CD14-positive monocyte (primary cell): Measurements from ENCODE around the gene AGFG1. TPM values are rescaled to one million over a fixed set of nuclear protein-coding genes. Genes with fewer than 3 reads are reported as not detected.

Experiments
- DNase-seq, 3 donors: peaks; one replicate each; pipeline ENCODE4 v3.0.0-alpha.2; 2011 to 2022
- H2AFZ ChIP-seq: 2 replicates; pipeline ENCODE4 v1.6.0; 2012; ENCODE audit warnings: mild to moderate bottlenecking, low read depth, low read length, inconsistent platforms; ENCODE audit not compliant: insufficient read depth, poor library complexity, severe bottlenecking
- H3K27ac ChIP-seq, 2 donors: 1 replicate in 1 of 2; 2 replicates in 1 of 2; pipeline ENCODE4 v1.5.1; 2012 to 2013; ENCODE audit warnings: low read length in 2 of 2, control low read depth in 1 of 2, inconsistent platforms in 1 of 2, low read depth in 1 of 2, mild to moderate bottlenecking in 1 of 2
- H3K27me3 ChIP-seq, 2 donors: one replicate each; pipeline versions ENCODE4 v1.6.0 to v1.6.1; 2011 to 2013; ENCODE audit warnings: low read length in 2 of 2; ENCODE audit not compliant: control insufficient read depth in 2 of 2, insufficient read depth in 2 of 2
- H3K36me3 ChIP-seq, 2 donors: replicated peaks in 1 of 2; 1 replicate in 1 of 2; 2 replicates in 1 of 2; pipeline versions ENCODE4 v1.5.1 to v1.6.1; 2012 to 2013; ENCODE audit warnings: low read length in 2 of 2, control low read depth in 1 of 2, inconsistent platforms in 1 of 2, mild to moderate bottlenecking in 1 of 2; ENCODE audit not compliant: insufficient read depth in 2 of 2, control insufficient read depth in 1 of 2
- H3K4me1 ChIP-seq, 2 donors: 1 replicate in 1 of 2; 2 replicates in 1 of 2; pipeline versions ENCODE4 v1.5.1 to v1.6.1; 2012 to 2013; ENCODE audit warnings: low read length in 2 of 2, control low read depth in 1 of 2, inconsistent platforms in 1 of 2, mild to moderate bottlenecking in 1 of 2, moderate library complexity in 1 of 2; ENCODE audit not compliant: insufficient read depth in 2 of 2, control insufficient read depth in 1 of 2
- H3K4me2 ChIP-seq: replicated peaks from 2 replicates; pipeline ENCODE3; 2012; ENCODE audit warnings: low read length, moderate library complexity, mild to moderate bottlenecking; ENCODE audit not compliant: poor library complexity, severe bottlenecking; ENCODE audit errors: extremely low read depth
- H3K4me3 ChIP-seq, 3 experiments: fragments of 200-600 bp in 1 of 3; sonication (generic) in 1 of 3; replicated peaks in 1 of 3; 1 replicate in 2 of 3; 2 replicates in 1 of 3; pipeline ENCODE4 v1.5.1; 2011 to 2013; ENCODE audit warnings: low read length in 3 of 3, mild to moderate bottlenecking in 3 of 3, control low read depth in 2 of 3, low read depth in 2 of 3, inconsistent platforms in 1 of 3, moderate library complexity in 1 of 3
- H3K79me2 ChIP-seq: 2 replicates; pipeline ENCODE4 v1.6.0; 2012; ENCODE audit warnings: mild to moderate bottlenecking, control low read depth, inconsistent platforms, low read length, moderate library complexity; ENCODE audit not compliant: insufficient read depth
- H3K9ac ChIP-seq: 2 replicates; pipeline ENCODE4 v1.6.0; 2017; ENCODE audit warnings: low read length, mild to moderate bottlenecking; ENCODE audit not compliant: insufficient read depth, poor library complexity, severe bottlenecking
- H3K9me3 ChIP-seq, 2 donors: replicated peaks in 1 of 2; 1 replicate in 1 of 2; 2 replicates in 1 of 2; pipeline versions ENCODE4 v1.5.1 to v1.6.1; 2012 to 2013; ENCODE audit warnings: low read length in 2 of 2, control low read depth in 1 of 2; ENCODE audit not compliant: control insufficient read depth in 1 of 2, insufficient read depth in 1 of 2
- H4K20me1 ChIP-seq: 2 replicates; pipeline ENCODE4 v1.6.0; 2012; ENCODE audit warnings: mild to moderate bottlenecking, low read length, control low read depth, moderate library complexity; ENCODE audit not compliant: insufficient read depth
- H3K27ac Mint-ChIP-seq, 7 donors: one replicate each; pipeline ENCODE4 v1.8.0; 2020; ENCODE audit warnings: mild to moderate bottlenecking in 7 of 7, mixed read lengths in 7 of 7, moderate library complexity in 6 of 7, inconsistent platforms in 2 of 7
- H3K27me3 Mint-ChIP-seq, 3 donors: one replicate each; pipeline ENCODE4 v1.8.0; 2021 to 2022; ENCODE audit warnings: low read depth in 3 of 3, mild to moderate bottlenecking in 3 of 3, mixed read lengths in 3 of 3, moderate library complexity in 3 of 3, inconsistent platforms in 1 of 3
- H3K36me3 Mint-ChIP-seq, 2 donors: one replicate each; pipeline ENCODE4 v1.8.0; 2020; ENCODE audit warnings: mixed read lengths in 2 of 2, inconsistent platforms in 1 of 2, mild to moderate bottlenecking in 1 of 2
- H3K4me1 Mint-ChIP-seq: one replicate; pipeline ENCODE4 v1.8.0; 2020; ENCODE audit warnings: mild to moderate bottlenecking, mixed read lengths
- H3K4me3 Mint-ChIP-seq, 2 donors: one replicate each; pipeline ENCODE4 v1.8.0; 2020; ENCODE audit warnings: mild to moderate bottlenecking in 2 of 2, mixed read lengths in 2 of 2, moderate library complexity in 1 of 2
- H3K9me3 Mint-ChIP-seq, 7 donors: one replicate each; pipeline ENCODE4 v1.8.0; 2020 to 2022; ENCODE audit warnings: mixed read lengths in 7 of 7, mild to moderate bottlenecking in 6 of 7, moderate library complexity in 6 of 7, inconsistent platforms in 2 of 7
- WGBS: methylation state at CpG from one replicate; pipeline ENCODE4 v1.1.5; 2013; ENCODE audit warnings: missing lambda C conversion rate; ENCODE audit not compliant: insufficient coverage; 5-methylcytosine and 5-hydroxymethylcytosine counted together
- intact Hi-C, 2 donors: fragments of 100-400 bp; cut with micrococcal nuclease; formaldehyde crosslinking; loops; one replicate each; pipeline versions ENCODE4 v1.15.0 to v1.15.1; 2023
- polyA plus RNA-seq, 3 donors: library from polyadenylated mRNA; depleted of rRNA in 1 of 3; unstranded in 2 of 3; stranded (reverse) in 1 of 3; fragments of 300-500 nt in 2 of 3; fragments of >200 nt in 1 of 3; fragmentation: Illumina TruSeq in 2 of 3; gene quantifications; 1 replicate in 2 of 3; 2 replicates in 1 of 3; pipeline ENCODE4 v1.2.3, GENCODE V29; 2012 to 2021
- TF ChIP-seq, protein P1 (sequence below): fragments of 200-600 bp; IDR thresholded peaks from one replicate; pipeline ENCODE4 v1.8.0; 2022; ENCODE audit warnings: antibody characterized with exemption, mild to moderate bottlenecking

AGFG1 gene
- polyA plus RNA-seq, 3 donors: 17.3 to 76.1 (median 56.9) TPM

DNA sequence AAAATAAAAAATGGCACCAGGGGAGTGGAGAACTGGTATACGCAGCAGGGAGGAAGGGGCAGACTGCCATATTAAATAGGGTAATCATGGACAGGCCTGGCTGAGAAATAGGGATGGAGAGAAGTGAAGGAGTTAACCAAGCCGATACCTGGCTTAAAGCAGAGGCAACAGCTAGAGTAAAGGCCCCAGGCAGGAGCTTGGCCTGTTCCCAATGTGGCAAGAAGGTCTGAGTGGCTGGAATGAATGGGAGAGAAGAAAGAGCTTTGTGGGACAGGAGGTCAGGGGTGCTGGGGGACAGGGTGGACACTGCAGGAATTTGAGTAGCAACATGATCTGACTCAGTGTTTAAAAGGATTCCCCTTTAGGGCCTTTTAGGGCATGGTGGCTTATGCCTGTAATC, 15.9 kb upstream of the AGFG1 start:
- H3K27me3 ChIP-seq: no peaks in the 10 kb centered on the region
- no peaks in the 10 kb centered on the region for H3K9me3 ChIP-seq
- TF ChIP-seq, protein P1, sequence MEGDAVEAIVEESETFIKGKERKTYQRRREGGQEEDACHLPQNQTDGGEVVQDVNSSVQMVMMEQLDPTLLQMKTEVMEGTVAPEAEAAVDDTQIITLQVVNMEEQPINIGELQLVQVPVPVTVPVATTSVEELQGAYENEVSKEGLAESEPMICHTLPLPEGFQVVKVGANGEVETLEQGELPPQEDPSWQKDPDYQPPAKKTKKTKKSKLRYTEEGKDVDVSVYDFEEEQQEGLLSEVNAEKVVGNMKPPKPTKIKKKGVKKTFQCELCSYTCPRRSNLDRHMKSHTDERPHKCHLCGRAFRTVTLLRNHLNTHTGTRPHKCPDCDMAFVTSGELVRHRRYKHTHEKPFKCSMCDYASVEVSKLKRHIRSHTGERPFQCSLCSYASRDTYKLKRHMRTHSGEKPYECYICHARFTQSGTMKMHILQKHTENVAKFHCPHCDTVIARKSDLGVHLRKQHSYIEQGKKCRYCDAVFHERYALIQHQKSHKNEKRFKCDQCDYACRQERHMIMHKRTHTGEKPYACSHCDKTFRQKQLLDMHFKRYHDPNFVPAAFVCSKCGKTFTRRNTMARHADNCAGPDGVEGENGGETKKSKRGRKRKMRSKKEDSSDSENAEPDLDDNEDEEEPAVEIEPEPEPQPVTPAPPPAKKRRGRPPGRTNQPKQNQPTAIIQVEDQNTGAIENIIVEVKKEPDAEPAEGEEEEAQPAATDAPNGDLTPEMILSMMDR: no peak
- no peak overlapping the region for H3K4me2 ChIP-seq
- H3K79me2 ChIP-seq: no peaks in the 10 kb centered on the region
- intact Hi-C loops: no loop called here
- peak overlapping the region in 4 of 7 donors; percentile 1 to 78 (median 23) for H3K27ac Mint-ChIP-seq
- H3K4me3 ChIP-seq: no peak overlapping the region
- H3K4me3 Mint-ChIP-seq: no peak overlapping the region
- H3K27ac ChIP-seq: no peak overlapping the region
- no peaks in the 10 kb centered on the region for H4K20me1 ChIP-seq
- no peaks in the 10 kb centered on the region for H3K9me3 Mint-ChIP-seq
- peaks cover 35 to 78% of the 10 kb centered on the region in 2 donors for H3K4me1 ChIP-seq
- WGBS: 100% methylated on average over 2 of the region's 2 CpGs
- no peaks in the 10 kb centered on the region for H3K36me3 Mint-ChIP-seq
- H3K9ac ChIP-seq: no peak overlapping the region
- DNase-seq: no peak
- H2AFZ ChIP-seq: no peak overlapping the region
- H3K27me3 Mint-ChIP-seq: peaks cover 0 to 2% (median 2%) of the 10 kb centered on the region in 3 donors
- H3K36me3 ChIP-seq: no peaks in the 10 kb centered on the region
- H3K4me1 Mint-ChIP-seq: peaks cover 81% of the 10 kb centered on the region

DNA sequence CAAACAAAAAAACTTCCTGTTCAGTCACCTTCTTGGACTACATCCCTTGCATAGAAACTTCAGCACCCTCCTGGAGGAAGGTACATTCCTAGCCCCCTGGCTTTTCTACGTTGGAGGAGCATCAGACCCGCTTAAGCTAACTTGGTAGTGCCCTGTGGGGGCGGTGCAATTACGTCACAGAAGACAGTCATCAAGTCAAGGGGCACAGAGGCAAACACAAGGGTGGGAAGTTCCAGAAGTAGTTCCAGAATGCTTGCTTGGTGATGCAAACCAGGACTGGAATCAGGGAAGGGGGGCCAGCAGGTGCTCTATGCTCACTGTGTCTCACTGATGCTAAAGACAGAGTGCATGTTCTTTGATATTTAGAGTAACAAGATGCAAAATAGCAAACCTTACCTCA, 15.2 kb upstream of the AGFG1 start:
- H3K36me3 Mint-ChIP-seq: no peaks in the 10 kb centered on the region
- Histone ChIP-seq H3K27me3 (no peaks in the 10 kb centered on the region), H2AFZ (no peak overlapping the region), H3K36me3 (no peaks in the 10 kb centered on the region), H3K9me3 (no peaks in the 10 kb centered on the region), H3K9ac (no peak overlapping the region), H3K4me3 (no peak overlapping the region), H3K27ac (no peak overlapping the region), H4K20me1 (no peaks in the 10 kb centered on the region), H3K4me2 (no peak overlapping the region), H3K79me2 (no peaks in the 10 kb centered on the region), H3K4me1 (peaks cover 28 to 72% of the 10 kb centered on the region in 2 donors)
- intact Hi-C loops: no loop called here
- TF ChIP-seq, protein P1: no peak
- WGBS: 75% methylated on average over 2 of the region's 4 CpGs
- peaks cover 76% of the 10 kb centered on the region for H3K4me1 Mint-ChIP-seq
- H3K9me3 Mint-ChIP-seq: no peaks in the 10 kb centered on the region
- no peak overlapping the region for H3K4me3 Mint-ChIP-seq
- DNase-seq: peak in 1 of 3 donors; percentile 31
- H3K27ac Mint-ChIP-seq: peak overlapping the region in 1 of 7 donors; percentile 15
- peaks cover 0 to 2% (median 2%) of the 10 kb centered on the region in 3 donors for H3K27me3 Mint-ChIP-seq
